GM08714 (cell line): ENCODE measurements around the gene DPH1.

Experiments
- H3K4me3 ChIP-seq: fragments of 200-500 bp; sonication (Bioruptor generic); 2 replicates; pipeline ENCODE4 v1.5.1; 2014; ENCODE audit warnings: mild to moderate bottlenecking, low read length, inconsistent platforms
- ZNF274 ChIP-seq: IDR thresholded peaks from 2 replicates; pipeline ENCODE4 v1.6.1; 2012; ENCODE audit warnings: mild to moderate bottlenecking, low read depth, low read length

The DPH1 gene

GRCh38 chr17:2028234-2028614 lies 1.7 kb upstream of the DPH1 start:
- no peak overlapping the region for H3K4me3 ChIP-seq
- no peak for TF ChIP-seq ZNF274

- TF ChIP-seq ZNF274, result no peak
- H3K4me3 ChIP-seq, result no peak overlapping the region
Measured at GRCh38 chr17:2028737-2029136, 1.2 kb upstream of the DPH1 start.

GRCh38 chr17:2030779-2031163 lies 818 bp downstream of the DPH1 start:
- peak overlapping the region; percentile 92; the same call in 1 of the 2 replicates for H3K4me3 ChIP-seq
- TF ChIP-seq ZNF274, result no peak

- TF ChIP-seq ZNF274, result no peak
- H3K4me3 ChIP-seq, result no peak overlapping the region
Measured at GRCh38 chr17:2033153-2033552, 3.2 kb downstream of the DPH1 start.

GRCh38 chr17:2034157-2034556 lies 4.2 kb downstream of the DPH1 start:
- no peak for TF ChIP-seq ZNF274
- no peak overlapping the region for H3K4me3 ChIP-seq

- H3K4me3 ChIP-seq, result no peak overlapping the region
- TF ChIP-seq ZNF274, result no peak
Measured at GRCh38 chr17:2034806-2035540, 5.0 kb downstream of the DPH1 start.

- TF ChIP-seq ZNF274, result no peak
Measured at GRCh38 chr17:2035541-2036488, 5.9 kb downstream of the DPH1 start.

GRCh38 chr17:2037155-2037554 lies 7.2 kb downstream of the DPH1 start:
- no peak for TF ChIP-seq ZNF274
- H3K4me3 ChIP-seq, result no peak overlapping the region

More at GRCh38 chr17:2035541-2036488, 5.9 kb downstream of the DPH1 start:
- no peak overlapping the region for H3K4me3 ChIP-seq

GRCh38 chr17:2040219-2040827 lies 10.4 kb downstream of the DPH1 start:
- no peak overlapping the region for H3K4me3 ChIP-seq
- no peak for TF ChIP-seq ZNF274

- H3K4me3 ChIP-seq, result no peak overlapping the region; the same call in 1 of the 2 replicates
- no peak for TF ChIP-seq ZNF274
Measured at GRCh38 chr17:2040942-2041560, 11.1 kb downstream of the DPH1 start.

GRCh38 chr17:2041561-2042389 lies 11.8 kb downstream of the DPH1 start, which contains the start of gene OVCA2:
OVCA2 (plus strand) TSS chr17:2042022; CDS start chr17:2042048, 26 bp downstream.
- TF ChIP-seq ZNF274, result no peak
- H3K4me3 ChIP-seq, result peak within 1 kb of the TSS; percentile 76

GRCh38 chr17:2042390-2042847 lies 12.5 kb downstream of the DPH1 start:
- no peak for TF ChIP-seq ZNF274
- peak overlapping the region; percentile 76 for H3K4me3 ChIP-seq

- no peak for TF ChIP-seq ZNF274
- H3K4me3 ChIP-seq, result peak overlapping the region; percentile 76; the same call in 1 of the 2 replicates
Measured at GRCh38 chr17:2042933-2043332, 13.0 kb downstream of the DPH1 start.

GRCh38 chr17:2043785-2044184 lies 13.8 kb downstream of the DPH1 start:
- no peak overlapping the region for H3K4me3 ChIP-seq
- no peak for TF ChIP-seq ZNF274
